GM10847 (cell line): ENCODE measurements around the gene EP400.

Experiments used
- POLR2A ChIP-seq: IDR thresholded peaks from 2 replicates; pipeline ENCODE4 v1.6.1; 2011; ENCODE audit not compliant: insufficient read length; ENCODE audit errors: extremely low read depth

The EP400 gene

GRCh38 chr12:132129007-132129406, 179.3 kb downstream of the EP400 start:
- no peak for TF ChIP-seq POLR2A

DNA sequence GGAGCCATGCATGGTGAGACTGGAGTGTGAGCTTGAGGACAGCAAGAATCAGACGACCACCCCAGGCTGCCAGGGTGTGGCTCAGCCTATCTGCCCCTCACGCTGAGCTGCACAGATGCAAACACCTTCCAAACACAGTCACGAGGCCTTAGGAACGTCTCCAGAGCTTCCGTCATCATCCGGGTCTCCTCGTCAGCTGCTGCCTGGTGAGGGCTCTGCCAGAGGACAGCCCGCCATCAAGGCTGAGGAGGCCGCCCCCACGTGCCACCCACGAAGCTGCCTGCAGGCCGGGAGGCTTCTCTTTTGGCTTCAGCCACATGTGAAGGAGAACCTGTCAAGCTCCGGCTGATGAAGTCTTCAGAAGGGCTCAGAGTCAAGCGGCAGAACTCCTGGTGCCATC, 180.9 kb downstream of the EP400 start:
- TF ChIP-seq POLR2A = no peak
